Gastrocnemius medialis (tissue), 4 donors: ENCODE data around the gene AGTR2. TPM values are rescaled to one million over a fixed set of nuclear protein-coding genes. Genes with fewer than 3 reads are reported as not detected.
"Not testable (repeated sequence)": the region's sequence is repeated elsewhere in the genome, so short reads cannot be mapped to it uniquely, and the experiment has no call there.

ENCODE experiments used
- ATAC-seq, 2 donors: fragments of 150-250 bp; one replicate each; pipeline ENCODE4 v1.9.1; 2016
- DNase-seq, 2 donors: peaks; one replicate each; pipeline ENCODE4 v3.0.0-alpha.2; 2019
- H3K27ac ChIP-seq, 4 donors: fragments of 200-600 bp; sonication (generic); 1 replicate in 1 of 4; 2 replicates in 3 of 4; pipeline ENCODE4 v1.5.1; 2016 to 2018; ENCODE audit warnings: mild to moderate bottlenecking in 2 of 4, moderate library complexity in 1 of 4
- H3K27me3 ChIP-seq, 3 donors: fragments of 200-600 bp; sonication (generic) in 2 of 3; 1 replicate in 1 of 3; 2 replicates in 2 of 3; pipeline versions ENCODE4 v1.5.1 to v1.6.0; 2016 to 2019; ENCODE audit warnings: mild to moderate bottlenecking in 1 of 3, moderate library complexity in 1 of 3
- H3K36me3 ChIP-seq, 2 donors: fragments of 200-600 bp; sonication (generic) in 1 of 2; one replicate each; pipeline ENCODE4 v1.5.1; 2017 to 2018
- H3K4me1 ChIP-seq, 2 donors: fragments of 200-600 bp; sonication (generic) in 1 of 2; one replicate each; pipeline ENCODE4 v1.5.1; 2016 to 2017; ENCODE audit warnings: mild to moderate bottlenecking in 2 of 2
- H3K4me3 ChIP-seq, 4 donors: fragments of 200-600 bp; sonication (generic) in 3 of 4; 1 replicate in 1 of 4; 2 replicates in 3 of 4; pipeline ENCODE4 v1.5.1; 2016 to 2019; ENCODE audit warnings: mild to moderate bottlenecking in 2 of 4
- H3K9me3 ChIP-seq, 3 donors: fragments of 200-600 bp; sonication (generic) in 2 of 3; 1 replicate in 1 of 3; 2 replicates in 2 of 3; pipeline ENCODE4 v1.5.1; 2016 to 2019
- POLR2A ChIP-seq, 2 donors: fragments of 450-650 bp; IDR thresholded peaks; one replicate each; pipeline ENCODE4 v1.6.1; 2017; ENCODE audit warnings: antibody characterized with exemption in 2 of 2, mild to moderate bottlenecking in 2 of 2, moderate library complexity in 2 of 2
- in situ Hi-C, 4 donors: fragments of 200-750 bp; cut with MboI; loops; one replicate each; pipeline versions ENCODE4 v1.15.0 to v1.8.0; 2017; ENCODE audit warnings: low sequenced_read_pairs in 4 of 4
- intact Hi-C: fragments of 100-400 bp; cut with DNase I; formaldehyde crosslinking; loops from one replicate; pipeline ENCODE4 v1.15.1; 2023; ENCODE audit warnings: low total_unique reads
- total RNA-seq, 4 donors: library from RNA; depleted of rRNA; stranded (reverse); fragments of >200 nt; gene quantifications; one replicate each; pipeline versions ENCODE4 v1.1.0 to v1.2.3, GENCODE V29; 2016
- TF ChIP-seq, protein P1 (sequence below), 5 experiments: fragments of 450-650 bp in 3 of 5; fragments of 200-600 bp in 2 of 5; sonication (generic) in 2 of 5; IDR thresholded peaks in 4 of 5; conservative IDR thresholded peaks in 1 of 5; 1 replicate in 4 of 5; 2 replicates in 1 of 5; pipeline ENCODE4 v1.5.1; 2016 to 2019; ENCODE audit warnings: antibody characterized with exemption in 5 of 5, mild to moderate bottlenecking in 3 of 5, moderate library complexity in 3 of 5

Gene AGTR2
- total RNA-seq = not detected

GRCh38 chrX:116170511-116170910 is at the start of gene AGTR2:
AGTR2 (plus strand) TSS chrX:116170744; CDS start chrX:116172281, 1,537 bp downstream.
- Histone ChIP-seq H3K9me3 (no peaks in the 10 kb centered on the region), H3K4me1 (no peaks in the 10 kb centered on the region), H3K4me3 (no peak within 1 kb of the TSS), H3K27me3 (no peaks in the 10 kb centered on the region), H3K36me3 (no peaks in the 10 kb centered on the region), H3K27ac (no peak within 1 kb of the TSS)
- intact Hi-C loops = no loop called here
- ATAC-seq = no peak
- DNase-seq = no peak
- in situ Hi-C loops = no loop called here
- TF ChIP-seq, protein P1, sequence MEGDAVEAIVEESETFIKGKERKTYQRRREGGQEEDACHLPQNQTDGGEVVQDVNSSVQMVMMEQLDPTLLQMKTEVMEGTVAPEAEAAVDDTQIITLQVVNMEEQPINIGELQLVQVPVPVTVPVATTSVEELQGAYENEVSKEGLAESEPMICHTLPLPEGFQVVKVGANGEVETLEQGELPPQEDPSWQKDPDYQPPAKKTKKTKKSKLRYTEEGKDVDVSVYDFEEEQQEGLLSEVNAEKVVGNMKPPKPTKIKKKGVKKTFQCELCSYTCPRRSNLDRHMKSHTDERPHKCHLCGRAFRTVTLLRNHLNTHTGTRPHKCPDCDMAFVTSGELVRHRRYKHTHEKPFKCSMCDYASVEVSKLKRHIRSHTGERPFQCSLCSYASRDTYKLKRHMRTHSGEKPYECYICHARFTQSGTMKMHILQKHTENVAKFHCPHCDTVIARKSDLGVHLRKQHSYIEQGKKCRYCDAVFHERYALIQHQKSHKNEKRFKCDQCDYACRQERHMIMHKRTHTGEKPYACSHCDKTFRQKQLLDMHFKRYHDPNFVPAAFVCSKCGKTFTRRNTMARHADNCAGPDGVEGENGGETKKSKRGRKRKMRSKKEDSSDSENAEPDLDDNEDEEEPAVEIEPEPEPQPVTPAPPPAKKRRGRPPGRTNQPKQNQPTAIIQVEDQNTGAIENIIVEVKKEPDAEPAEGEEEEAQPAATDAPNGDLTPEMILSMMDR (IDR thresholded peaks at IDR 0.05 in 4 of 5, conservative IDR thresholded peaks at IDR 0.05 in 1 of 5) = no peak
- TF ChIP-seq POLR2A (IDR thresholded peaks at IDR 0.05) = no peak

DNA sequence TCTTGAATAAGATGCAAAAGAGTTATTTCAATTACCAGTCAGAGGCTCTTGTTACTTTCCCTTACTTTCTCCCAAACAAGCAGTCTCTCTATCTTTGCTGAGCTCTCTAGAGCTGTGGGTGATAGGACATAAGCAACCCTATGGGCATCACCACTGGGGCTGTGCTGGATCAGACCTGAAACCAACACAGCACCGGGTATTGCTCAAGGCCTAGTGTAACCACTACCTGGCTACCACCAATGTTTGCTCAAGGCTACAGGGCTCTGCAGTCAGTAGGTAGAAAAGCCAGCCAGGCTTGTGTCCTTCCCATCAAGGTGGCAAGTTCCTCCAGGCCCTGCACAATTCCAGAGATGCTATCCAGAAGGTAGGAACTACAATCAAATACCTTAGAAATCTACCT is 35.3 kb upstream of the AGTR2 start:
- ATAC-seq = no peak

GRCh38 chrX:116141270-116141669 is 29.3 kb upstream of the AGTR2 start:
- H3K36me3 ChIP-seq, H3K9me3 ChIP-seq, intact Hi-C loops, H3K27ac ChIP-seq, ATAC-seq, H3K4me1 ChIP-seq, in situ Hi-C loops, H3K27me3 ChIP-seq, DNase-seq, H3K4me3 ChIP-seq: not testable (repeated sequence)

More for the DNA sequence above, 35.3 kb upstream of the AGTR2 start:
- Histone ChIP-seq H3K4me3 (no peak overlapping the region), H3K36me3 (no peaks in the 10 kb centered on the region), H3K27me3 (no peaks in the 10 kb centered on the region), H3K9me3 (no peaks in the 10 kb centered on the region), H3K27ac (no peak overlapping the region), H3K4me1 (no peaks in the 10 kb centered on the region)
- DNase-seq = no peak
- TF ChIP-seq, protein P1 (IDR thresholded peaks at IDR 0.05 in 4 of 5, conservative IDR thresholded peaks at IDR 0.05 in 1 of 5) = no peak
- TF ChIP-seq POLR2A (IDR thresholded peaks at IDR 0.05) = no peak
- intact Hi-C loops (no loop called here), in situ Hi-C loops (no loop called here)

- Histone ChIP-seq H3K9me3 (no peaks in the 10 kb centered on the region), H3K4me3 (no peak overlapping the region), H3K36me3 (no peaks in the 10 kb centered on the region), H3K4me1 (no peaks in the 10 kb centered on the region), H3K27me3 (no peaks in the 10 kb centered on the region), H3K27ac (no peak overlapping the region)
- intact Hi-C loops = no loop called here
- in situ Hi-C loops = no loop called here
- DNase-seq (no peak), ATAC-seq (no peak)
- no peak for TF ChIP-seq POLR2A (IDR thresholded peaks at IDR 0.05)
- TF ChIP-seq, protein P1 (IDR thresholded peaks at IDR 0.05 in 4 of 5, conservative IDR thresholded peaks at IDR 0.05 in 1 of 5) = no peak
These were observed 27.6 kb upstream of the AGTR2 start for GRCh38 chrX:116142976-116143375.

GRCh38 chrX:116172976-116173375 is 2.4 kb downstream of the AGTR2 start:
- H3K27me3 ChIP-seq = no peaks in the 10 kb centered on the region
- H3K27ac ChIP-seq = no peak overlapping the region
- TF ChIP-seq POLR2A (IDR thresholded peaks at IDR 0.05) = no peak
- TF ChIP-seq, protein P1 (IDR thresholded peaks at IDR 0.05 in 4 of 5, conservative IDR thresholded peaks at IDR 0.05 in 1 of 5) = no peak
- DNase-seq (no peak), ATAC-seq (no peak)
- no peak overlapping the region for H3K4me3 ChIP-seq
- no peaks in the 10 kb centered on the region for H3K4me1 ChIP-seq
- H3K9me3 ChIP-seq = no peaks in the 10 kb centered on the region
- intact Hi-C loops (no loop called here), in situ Hi-C loops (no loop called here)
- H3K36me3 ChIP-seq = no peaks in the 10 kb centered on the region
